Endothelial cell of umbilical vein (primary cell): ENCODE results near the gene DLGAP1. TPM values are rescaled to one million over a fixed set of nuclear protein-coding genes. Genes with fewer than 3 reads are reported as not detected.

Experiments used
- BruUV-seq: library from RNA; stranded (reverse); fragments of 400-500 nt; replicated peaks from 2 replicates; lab custom pipeline; 2021; lab: Mats Ljungman, UMichigan
- CTCF ChIA-PET: fragments of 300-600, 350-600 bp; sonication (Branson Sonifier 250); formaldehyde crosslinking; loops from one replicate; lab custom pipeline; 2021; ENCODE audit warnings: antibody characterized with exemption, inconsistent platforms; lab: Charles Lee
- POLR2A ChIA-PET: fragments of 300-600, 350-600 bp; sonication (Branson Sonifier 250); formaldehyde crosslinking; loops from one replicate; lab custom pipeline; 2021; ENCODE audit warnings: antibody characterized with exemption, inconsistent platforms; lab: Charles Lee
- DNase-seq: peaks from one replicate; pipeline ENCODE4 v3.0.0-alpha.2; 2011; ENCODE audit warnings: low read depth, low spot score
- FAIRE-seq: peaks from 2 replicates; lab custom pipeline; 2011; peaks lifted over from hg19 to GRCh38; lab: Jason Lieb, UNC
- H2AFZ ChIP-seq: 2 replicates; pipeline ENCODE4 v1.6.0; 2012; ENCODE audit warnings: low read depth, low read length, control low read depth, inconsistent platforms
- H3K27ac ChIP-seq: 2 replicates; pipeline ENCODE4 v1.5.1; 2011; ENCODE audit warnings: low read depth, mild to moderate bottlenecking, control low read depth, low read length, moderate library complexity; ENCODE audit not compliant: insufficient read depth
- H3K27me3 ChIP-seq, 2 experiments: 2 replicates each; pipeline versions ENCODE4 v1.6.0 to v1.6.1; 2011; ENCODE audit warnings: low read length in 2 of 2, mixed read lengths in 1 of 2; ENCODE audit not compliant: control insufficient read depth in 2 of 2, insufficient read depth in 2 of 2
- H3K36me3 ChIP-seq, 2 experiments: 2 replicates in 1 of 2; 3 replicates in 1 of 2; pipeline ENCODE4 v1.5.1; 2011; ENCODE audit warnings: low read length in 2 of 2, mild to moderate bottlenecking in 1 of 2, moderate library complexity in 1 of 2; ENCODE audit not compliant: control insufficient read depth in 2 of 2, insufficient read depth in 2 of 2; ENCODE audit errors: extremely low read depth in 1 of 2
- H3K4me1 ChIP-seq: 3 replicates; pipeline ENCODE4 v1.5.1; 2011; ENCODE audit warnings: mild to moderate bottlenecking, low read length; ENCODE audit not compliant: control insufficient read depth, insufficient read depth; ENCODE audit errors: extremely low read depth
- H3K4me2 ChIP-seq: 2 replicates; pipeline ENCODE4 v1.6.1; 2011; ENCODE audit warnings: low read length, control low read depth, mixed read lengths; ENCODE audit not compliant: insufficient read depth
- H3K4me3 ChIP-seq, 3 experiments: fragments of 200-600 bp in 1 of 3; sonication (generic), shearing (Covaris generic) in 1 of 3; replicated peaks in 1 of 3; 2 replicates each; pipeline ENCODE4 v1.5.1; 2011 to 2016; ENCODE audit warnings: control low read depth in 3 of 3, low read length in 3 of 3, mild to moderate bottlenecking in 2 of 3, inconsistent platforms in 1 of 3, low read depth in 1 of 3, moderate library complexity in 1 of 3; ENCODE audit not compliant: insufficient read depth in 1 of 3
- H3K79me2 ChIP-seq: 2 replicates; pipeline ENCODE4 v1.6.0; 2012; ENCODE audit warnings: low read length, inconsistent platforms; ENCODE audit not compliant: control insufficient read depth, insufficient read depth
- H3K9ac ChIP-seq: replicated peaks from 2 replicates; pipeline ENCODE3; 2011; ENCODE audit warnings: low read length, control low read depth; ENCODE audit not compliant: insufficient read depth; ENCODE audit errors: extremely low read depth
- H3K9me1 ChIP-seq: replicated peaks from 3 replicates; pipeline ENCODE4 v1.6.0; 2011; ENCODE audit warnings: mild to moderate bottlenecking, low read length; ENCODE audit not compliant: control insufficient read depth, insufficient read depth; ENCODE audit errors: extremely low read depth
- H3K9me3 ChIP-seq: replicated peaks from 2 replicates; pipeline ENCODE4 v1.5.1; 2012; ENCODE audit warnings: low read length, inconsistent platforms; ENCODE audit not compliant: control insufficient read depth, insufficient read depth
- H4K20me1 ChIP-seq: replicated peaks from 2 replicates; pipeline ENCODE3; 2011; ENCODE audit warnings: mild to moderate bottlenecking, low read length; ENCODE audit not compliant: control insufficient read depth, insufficient read depth; ENCODE audit errors: extremely low read depth
- EZH2 ChIP-seq: IDR thresholded peaks from 2 replicates; pipeline ENCODE4 v1.6.1; 2012; ENCODE audit warnings: borderline replicate concordance, low read depth, mild to moderate bottlenecking, moderate library complexity, low read length, inconsistent platforms; ENCODE audit not compliant: severe bottlenecking
- FOS ChIP-seq: IDR thresholded peaks from 2 replicates; pipeline ENCODE4 v1.6.1; 2011; ENCODE audit warnings: mild to moderate bottlenecking, low read length, moderate library complexity, borderline replicate concordance; ENCODE audit not compliant: insufficient read depth
- GATA2 ChIP-seq: IDR thresholded peaks from 2 replicates; pipeline ENCODE4 v1.7.0; 2011; ENCODE audit warnings: low read depth, mild to moderate bottlenecking, moderate library complexity, mixed read lengths, low read length; ENCODE audit not compliant: insufficient read length, insufficient read depth
- JUN ChIP-seq: IDR thresholded peaks from 2 replicates; pipeline ENCODE4 v1.6.1; 2011; ENCODE audit warnings: borderline replicate concordance, low read depth; ENCODE audit not compliant: insufficient read length, insufficient read depth
- MYC ChIP-seq: IDR thresholded peaks from one replicate; pipeline ENCODE4 v1.6.1; 2011; ENCODE audit warnings: mild to moderate bottlenecking, low read depth, low read length
- POLR2A ChIP-seq: IDR thresholded peaks from 2 replicates; pipeline ENCODE4 v1.6.1; 2012; ENCODE audit warnings: low read depth, mild to moderate bottlenecking, control low read depth, low read length
- POLR2AphosphoS5 ChIP-seq: IDR thresholded peaks from 2 replicates; pipeline ENCODE4 v1.6.1; 2012; ENCODE audit warnings: low read depth, mild to moderate bottlenecking, control low read depth, low read length, moderate library complexity; ENCODE audit not compliant: insufficient read depth
- dilution Hi-C: fragments of 300-500 bp; cut with MboI; formaldehyde crosslinking; loops from one replicate; pipeline ENCODE4 v1.15.0; 2019; ENCODE audit warnings: low sequenced_read_pairs; ENCODE audit not compliant: extremely low pct_ligation_motif_present
- intact Hi-C: fragments of 100-400 bp; cut with micrococcal nuclease; formaldehyde crosslinking; loops from one replicate; pipeline ENCODE4 v1.10.0; 2022
- polyA plus RNA-seq, 4 experiments: library from polyadenylated mRNA; depleted of rRNA in 3 of 4; stranded (reverse) in 3 of 4; unstranded in 1 of 4; fragments of >200 nt; gene quantifications; 2 replicates each; pipeline versions ENCODE4 v1.2.1 to v1.2.3, GENCODE V29; 2011 to 2012; ENCODE audit warnings: missing spikeins in 1 of 4
- total RNA-seq: library from RNA; stranded (reverse); gene quantifications from 2 replicates; pipeline ENCODE4 v1.2.3, GENCODE V29; 2021
- TF ChIP-seq, protein P1 (sequence below): IDR thresholded peaks from 2 replicates; pipeline ENCODE4 v1.6.1; 2011; ENCODE audit not compliant: insufficient read depth, insufficient read length
- TF ChIP-seq, protein P2 (sequence below), 2 donors: IDR thresholded peaks; 1 replicate in 1 of 2; 2 replicates in 1 of 2; pipeline ENCODE4 v1.5.1; 2011; ENCODE audit warnings: low read length in 2 of 2, mild to moderate bottlenecking in 2 of 2, moderate library complexity in 2 of 2, control low read depth in 1 of 2, inconsistent platforms in 1 of 2, low read depth in 1 of 2; ENCODE audit not compliant: insufficient read depth in 1 of 2; ENCODE audit errors: extremely low read depth in 1 of 2

DLGAP1 gene
- total and polyA plus RNA-seq, 2 donors (not counting 3 experiments of a cell fraction or from before 2014, with no cell fraction given): 0.04 TPM; not detected in 1

DNA sequence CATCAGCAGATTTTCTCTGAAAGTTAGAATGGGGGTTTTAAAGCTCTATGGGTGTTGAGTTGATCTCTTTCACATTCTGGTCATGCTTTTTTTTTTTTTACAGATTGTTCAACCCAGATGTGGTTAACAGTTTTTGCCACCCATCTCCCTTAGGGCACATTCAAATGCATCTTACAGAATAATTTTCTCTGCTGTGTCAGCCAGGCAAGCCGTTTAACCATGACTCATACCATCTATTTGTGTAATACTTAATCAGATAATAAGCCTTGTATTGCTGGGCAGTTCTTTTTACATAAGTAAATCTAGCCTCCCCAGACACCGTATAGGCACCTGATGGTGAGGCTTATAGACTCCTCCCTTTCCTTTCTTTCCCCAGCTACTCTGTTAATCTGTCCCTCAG, 943.1 kb downstream of the DLGAP1 start:
- TF ChIP-seq FOS: peak; percentile 52
- TF ChIP-seq EZH2: no peak
- no peak for TF ChIP-seq POLR2A
- peak; percentile 28 for TF ChIP-seq JUN
- dilution Hi-C loops (no loop called here), intact Hi-C loops (no loop called here)
- Histone ChIP-seq H3K4me3 (no peak overlapping the region), H3K9me3 (no peaks in the 10 kb centered on the region), H3K27me3 (no peaks in the 10 kb centered on the region), H2AFZ (no peak overlapping the region), H4K20me1 (no peaks in the 10 kb centered on the region), H3K27ac (no peak overlapping the region), H3K4me1 (no peaks in the 10 kb centered on the region), H3K36me3 (no peaks in the 10 kb centered on the region), H3K9ac (no peak overlapping the region), H3K4me2 (no peak overlapping the region), H3K79me2 (no peaks in the 10 kb centered on the region), H3K9me1 (no peaks in the 10 kb centered on the region)
- BruUV-seq: no TSS peak
- CTCF ChIA-PET: no interaction called here
- peak; percentile 33 for FAIRE-seq
- peak; percentile 44 for DNase-seq
- POLR2A ChIA-PET: no interaction called here

DNA sequence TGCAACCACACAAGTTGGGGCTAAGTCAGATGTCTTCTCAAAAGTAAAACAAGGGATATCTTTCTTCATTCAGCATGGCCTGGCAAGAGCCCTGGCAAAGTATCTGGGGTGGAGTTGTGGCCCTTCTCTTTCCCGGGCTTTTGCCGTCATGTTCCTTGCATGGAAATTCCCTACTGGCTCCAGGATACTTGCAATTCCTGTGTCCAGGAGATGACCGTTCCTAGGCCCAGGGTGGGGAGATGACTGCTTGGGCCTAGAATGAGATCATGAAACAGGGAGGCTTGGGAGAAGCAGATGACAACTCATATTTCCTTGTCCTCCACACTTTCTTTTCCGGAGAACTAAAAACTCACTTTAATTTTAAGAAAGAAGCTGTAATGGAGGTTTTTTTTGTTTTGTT, 944.2 kb downstream of the DLGAP1 start:
- no peak for FAIRE-seq
- POLR2A ChIA-PET: no interaction called here
- dilution Hi-C loops: no loop called here

More for the DNA sequence above, 944.2 kb downstream of the DLGAP1 start:
- Histone ChIP-seq H3K27ac (no peak overlapping the region), H4K20me1 (no peaks in the 10 kb centered on the region), H3K36me3 (no peaks in the 10 kb centered on the region), H3K9me3 (no peaks in the 10 kb centered on the region), H3K27me3 (no peaks in the 10 kb centered on the region), H3K4me2 (no peak overlapping the region), H3K79me2 (no peaks in the 10 kb centered on the region), H3K9ac (no peak overlapping the region), H3K4me3 (no peak overlapping the region), H2AFZ (no peak overlapping the region), H3K9me1 (no peaks in the 10 kb centered on the region), H3K4me1 (no peaks in the 10 kb centered on the region)
- CTCF ChIA-PET: no interaction called here
- BruUV-seq: no TSS peak
- TF ChIP-seq GATA2: no peak
- no peak for TF ChIP-seq MYC
- no peak for TF ChIP-seq POLR2A
- TF ChIP-seq, protein P1, sequence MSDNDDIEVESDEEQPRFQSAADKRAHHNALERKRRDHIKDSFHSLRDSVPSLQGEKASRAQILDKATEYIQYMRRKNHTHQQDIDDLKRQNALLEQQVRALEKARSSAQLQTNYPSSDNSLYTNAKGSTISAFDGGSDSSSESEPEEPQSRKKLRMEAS: no peak
- no peak for TF ChIP-seq JUN
- TF ChIP-seq FOS: no peak
- TF ChIP-seq, protein P2, sequence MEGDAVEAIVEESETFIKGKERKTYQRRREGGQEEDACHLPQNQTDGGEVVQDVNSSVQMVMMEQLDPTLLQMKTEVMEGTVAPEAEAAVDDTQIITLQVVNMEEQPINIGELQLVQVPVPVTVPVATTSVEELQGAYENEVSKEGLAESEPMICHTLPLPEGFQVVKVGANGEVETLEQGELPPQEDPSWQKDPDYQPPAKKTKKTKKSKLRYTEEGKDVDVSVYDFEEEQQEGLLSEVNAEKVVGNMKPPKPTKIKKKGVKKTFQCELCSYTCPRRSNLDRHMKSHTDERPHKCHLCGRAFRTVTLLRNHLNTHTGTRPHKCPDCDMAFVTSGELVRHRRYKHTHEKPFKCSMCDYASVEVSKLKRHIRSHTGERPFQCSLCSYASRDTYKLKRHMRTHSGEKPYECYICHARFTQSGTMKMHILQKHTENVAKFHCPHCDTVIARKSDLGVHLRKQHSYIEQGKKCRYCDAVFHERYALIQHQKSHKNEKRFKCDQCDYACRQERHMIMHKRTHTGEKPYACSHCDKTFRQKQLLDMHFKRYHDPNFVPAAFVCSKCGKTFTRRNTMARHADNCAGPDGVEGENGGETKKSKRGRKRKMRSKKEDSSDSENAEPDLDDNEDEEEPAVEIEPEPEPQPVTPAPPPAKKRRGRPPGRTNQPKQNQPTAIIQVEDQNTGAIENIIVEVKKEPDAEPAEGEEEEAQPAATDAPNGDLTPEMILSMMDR (IDR thresholded peaks at IDR 0.05; ENCODE audit: extremely low read depth in 1 of 2, insufficient read depth in 1 of 2, low read depth in 1 of 2, low read length in 2 of 2): no peak
- no peak for TF ChIP-seq POLR2AphosphoS5
- no peak for TF ChIP-seq EZH2
- DNase-seq: no peak
- intact Hi-C loops: no loop called here
